GM18517 (cell line): ENCODE data around the gene PRAMEF33.
"Not testable (repeated sequence)": the region's sequence is repeated elsewhere in the genome, so short reads cannot be mapped to it uniquely, and the experiment has no call there.

ENCODE experiments used
- ATAC-seq: cut with Tn5 transposase; IDR thresholded peaks from one replicate; pipeline ENCODE4 v1.9.1; 2021; ENCODE audit warnings: mild to moderate bottlenecking, moderate library complexity; ENCODE audit not compliant: unreplicated experiment

PRAMEF33 gene

DNA sequence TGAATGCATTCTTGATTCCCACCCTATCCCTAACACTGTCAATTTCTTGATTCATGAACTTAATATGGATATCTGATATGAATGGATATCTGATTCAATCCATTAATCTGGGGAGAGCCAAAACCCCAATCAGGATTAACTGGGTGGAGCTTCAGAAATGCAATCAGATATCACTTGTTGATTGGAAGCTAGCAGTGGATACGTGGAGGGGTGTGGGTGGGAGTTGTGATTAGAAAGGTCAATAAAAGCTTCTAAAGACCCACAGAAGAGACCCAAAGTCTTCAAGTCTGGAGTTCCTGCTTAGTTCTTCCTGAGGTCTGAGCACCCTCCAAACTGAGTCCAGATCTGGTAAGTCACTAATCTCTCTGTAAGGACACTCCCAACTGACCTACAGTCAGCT lies at the start of gene PRAMEF33:
Gene PRAMEF33, plus strand, starts transcription at position 301 of the 400 bp plus-strand sequence. CDS start 2,416 bp downstream, outside the sequence.
- ATAC-seq: not testable (repeated sequence)

- not testable (repeated sequence) for ATAC-seq
These were observed 49.4 kb upstream of the PRAMEF33 start, which contains the start of gene PRAMEF5 for GRCh38 chr1:13253898-13254297. TSS of gene PRAMEF5 (plus strand) at chr1:13254198. CDS start at chr1:13259269, 5,071 bp downstream.

DNA sequence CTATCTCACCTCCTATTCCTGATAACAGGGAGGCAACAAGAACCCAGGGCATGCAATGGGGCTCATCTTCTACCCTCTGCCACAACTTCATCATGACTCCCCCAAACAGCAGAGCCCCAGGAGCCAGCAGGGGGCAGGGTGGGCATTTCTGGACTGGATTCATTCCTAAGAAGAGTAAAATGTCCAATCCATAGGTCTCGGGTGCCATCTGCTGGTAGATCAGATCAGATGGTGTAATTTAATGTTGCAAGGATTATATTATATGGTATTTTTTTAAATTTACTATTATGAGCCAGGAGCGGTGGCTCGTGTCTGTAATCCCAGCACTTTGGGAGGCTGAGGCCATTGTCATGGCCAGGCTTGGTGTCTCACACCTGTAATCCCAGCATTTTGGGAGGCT lies 38.2 kb upstream of the PRAMEF33 start:
- ATAC-seq: not testable (repeated sequence)

DNA sequence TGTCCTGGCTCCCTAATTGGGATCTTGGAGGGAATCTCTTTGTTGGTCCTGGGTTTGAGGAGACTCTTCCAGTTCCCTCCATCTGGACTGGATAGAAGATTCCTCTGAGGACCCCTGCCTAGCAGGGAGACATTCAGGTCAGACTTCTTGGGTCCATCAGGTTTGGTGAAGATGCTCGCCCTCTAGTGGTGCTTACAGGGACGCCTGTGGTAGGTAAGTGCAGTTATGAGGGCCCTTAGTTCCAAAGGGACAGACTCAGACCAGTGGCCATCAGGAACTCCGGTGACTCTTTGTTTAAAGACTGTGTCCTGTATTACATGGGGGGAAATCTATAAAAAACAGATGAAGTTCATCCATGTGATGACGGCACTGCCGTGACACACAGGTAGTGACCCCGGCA lies 26.3 kb upstream of the PRAMEF33 start:
- not testable (repeated sequence) for ATAC-seq

GRCh38 chr1:13279617-13280016 lies 23.7 kb upstream of the PRAMEF33 start:
- ATAC-seq: not testable (repeated sequence)

GRCh38 chr1:13285037-13285436 lies 18.3 kb upstream of the PRAMEF33 start, which contains the start of gene PRAMEF8:
TSS of gene PRAMEF8 (minus strand) at chr1:13285137. CDS start at chr1:13284091, 1,046 bp downstream.
- ATAC-seq: not testable (repeated sequence)

- ATAC-seq: not testable (repeated sequence)
These were observed 14.3 kb upstream of the PRAMEF33 start for GRCh38 chr1:13289030-13289429.

- not testable (repeated sequence) for ATAC-seq
These were observed 6.0 kb upstream of the PRAMEF33 start for GRCh38 chr1:13297216-13297931.

DNA sequence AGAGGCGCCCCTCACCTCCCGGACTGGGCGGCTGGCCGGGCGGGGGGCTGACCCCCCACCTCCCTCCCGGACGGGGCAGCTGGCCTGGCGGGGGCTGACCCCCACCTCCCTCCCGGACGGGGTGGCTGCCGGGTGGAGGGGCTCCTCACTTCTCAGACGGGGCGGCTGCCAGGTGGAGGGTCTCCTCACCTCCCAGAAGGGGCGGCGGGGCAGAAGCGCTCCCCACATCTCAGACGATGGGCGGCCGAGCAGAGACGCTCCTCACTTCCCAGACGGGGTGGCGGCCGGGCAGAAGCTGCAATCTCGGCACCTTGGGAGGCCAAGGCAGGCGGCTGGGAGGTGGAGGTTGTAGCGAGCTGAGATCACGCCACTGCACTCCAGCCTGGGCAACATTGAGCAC lies 4.6 kb upstream of the PRAMEF33 start:
- ATAC-seq: not testable (repeated sequence)

GRCh38 chr1:13302197-13302596 lies 1.1 kb upstream of the PRAMEF33 start:
- not testable (repeated sequence) for ATAC-seq

DNA sequence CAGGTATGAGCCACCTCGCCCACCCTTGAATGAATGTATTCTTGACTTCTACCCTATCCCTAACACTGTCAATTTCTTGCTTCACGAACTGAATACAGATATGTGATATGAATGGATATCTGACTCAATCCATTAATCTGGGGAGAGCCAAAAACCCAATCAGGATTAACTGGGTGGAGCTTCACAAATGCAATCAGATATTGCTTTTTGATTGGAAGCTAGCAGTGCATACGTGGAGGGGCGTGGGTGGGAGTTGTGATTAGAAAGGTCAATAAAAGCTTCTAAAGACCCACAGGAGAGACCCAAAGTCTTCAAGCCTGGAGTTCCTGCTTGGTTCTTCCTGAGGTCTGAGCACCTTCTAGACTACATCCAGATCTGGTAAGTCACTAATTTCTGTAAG lies 11.9 kb downstream of the PRAMEF33 start, which contains the start of gene PRAMEF15:
Gene PRAMEF15, plus strand, starts transcription at position 301 of the 400 bp plus-strand sequence. CDS start 2,827 bp downstream, outside the sequence.
- not testable (repeated sequence) for ATAC-seq

GRCh38 chr1:13342496-13342895 lies 39.2 kb downstream of the PRAMEF33 start:
- ATAC-seq: not testable (repeated sequence)

GRCh38 chr1:13347034-13347433 lies 43.7 kb downstream of the PRAMEF33 start, which contains the start of gene PRAMEF14:
TSS of gene PRAMEF14 (minus strand) at chr1:13347134. CDS start at chr1:13345314, 1,820 bp downstream.
- not testable (repeated sequence) for ATAC-seq

DNA sequence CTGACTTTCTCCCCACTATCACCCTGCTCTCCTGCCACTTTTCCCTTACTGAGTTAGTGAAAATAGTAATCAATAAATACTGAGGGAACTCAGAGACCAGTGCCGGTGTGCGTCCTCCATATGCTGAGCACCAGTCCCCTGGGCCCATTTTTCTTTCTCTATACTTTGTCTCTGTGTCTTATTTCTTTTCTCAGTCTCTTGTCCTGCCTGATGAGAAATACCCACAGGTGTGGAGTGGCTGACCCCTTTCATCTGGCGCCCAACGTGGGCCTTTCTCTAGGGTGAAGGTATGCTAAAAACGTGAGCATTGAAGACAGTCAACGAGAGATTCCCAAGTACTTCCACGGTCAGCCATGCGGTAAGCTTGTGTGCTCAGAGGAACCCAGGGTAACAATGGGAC lies 50.1 kb downstream of the PRAMEF33 start:
- ATAC-seq: not testable (repeated sequence)

DNA sequence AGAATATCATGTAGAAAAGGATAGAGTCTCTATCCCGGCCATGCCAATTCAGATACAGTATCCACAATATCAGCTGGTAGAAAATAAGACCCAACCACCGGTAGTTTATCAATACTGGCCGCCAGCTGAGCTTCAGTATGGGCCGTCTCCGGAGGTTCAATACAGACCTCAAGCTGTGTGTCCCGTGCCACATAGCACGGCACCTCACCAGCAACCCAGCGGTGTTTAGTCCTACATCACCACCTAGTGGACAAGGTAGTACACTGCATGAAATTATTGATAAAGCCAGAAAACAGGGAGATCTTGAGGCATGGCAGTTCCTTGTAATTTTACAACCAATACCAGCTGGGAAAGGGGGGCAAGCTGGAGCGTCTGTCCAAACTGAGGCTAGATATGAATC lies 51.1 kb downstream of the PRAMEF33 start:
- ATAC-seq: not testable (repeated sequence)

GRCh38 chr1:13356774-13357173 lies 53.4 kb downstream of the PRAMEF33 start:
- not testable (repeated sequence) for ATAC-seq
